HG03103 (cell line): ENCODE measurements around the gene CALML4.

ENCODE experiments used
- ATAC-seq: cut with Tn5 transposase; IDR thresholded peaks from one replicate; pipeline ENCODE4 v1.9.1; 2021; ENCODE audit warnings: low read depth; ENCODE audit not compliant: unreplicated experiment

CALML4 gene

DNA sequence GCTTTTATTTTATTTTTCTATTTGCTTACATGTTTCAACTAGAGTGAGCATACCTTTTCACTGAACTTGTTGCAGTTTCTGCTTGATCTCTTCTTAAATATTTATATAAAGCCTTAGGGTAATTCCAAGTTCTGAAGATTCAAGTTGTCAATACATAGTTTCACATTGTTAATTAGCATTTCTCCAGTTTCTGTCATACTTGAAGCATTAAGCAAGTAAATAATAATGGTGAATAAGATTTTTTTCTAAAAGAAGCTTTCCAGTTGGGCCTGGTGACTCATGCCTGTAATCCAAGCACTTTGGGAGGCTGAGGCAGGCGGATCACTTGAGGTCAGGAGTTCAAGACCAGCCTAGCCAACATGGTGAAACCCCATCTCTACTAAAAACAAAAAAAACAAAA is 53.9 kb downstream of the CALML4 start:
- no peak for ATAC-seq

DNA sequence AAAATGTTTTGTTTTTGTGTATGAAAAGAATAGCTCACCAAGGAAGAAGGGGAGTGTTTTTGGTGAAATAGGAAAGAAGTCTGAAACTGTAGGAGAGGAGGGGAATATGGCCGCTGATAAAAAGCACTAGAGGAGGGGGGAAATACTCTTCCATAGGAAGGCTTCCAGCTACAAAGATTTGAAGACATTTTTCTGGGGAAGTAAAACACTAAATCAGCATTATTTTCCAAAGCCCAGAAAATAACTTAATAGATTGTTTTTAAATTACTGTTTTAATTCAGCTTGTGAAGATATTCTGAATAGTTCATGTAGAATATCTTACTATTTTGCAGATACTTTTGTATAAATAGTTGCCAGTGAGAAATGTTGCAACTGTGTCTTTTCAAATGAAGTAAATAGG is 54.9 kb downstream of the CALML4 start:
- no peak for ATAC-seq

DNA sequence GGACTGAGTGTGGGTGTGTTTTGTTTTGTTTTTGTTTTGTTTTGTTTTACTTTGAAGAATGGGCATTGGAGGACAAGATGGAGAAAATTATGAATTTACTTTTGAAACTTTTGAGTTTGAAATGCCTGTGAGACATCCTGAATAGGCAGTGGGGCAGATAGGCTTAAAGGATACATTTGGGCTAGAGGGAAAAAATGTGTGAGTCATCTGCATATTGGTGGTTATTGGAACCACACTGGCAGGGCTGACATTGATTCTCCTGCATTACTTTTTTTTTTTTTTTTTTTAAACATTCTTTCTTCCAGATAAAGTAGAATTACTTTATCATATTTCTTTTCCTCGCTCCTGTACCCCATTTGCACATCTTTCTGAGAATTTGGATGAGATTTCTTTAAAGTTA is 56.1 kb downstream of the CALML4 start:
- ATAC-seq, result no peak

DNA sequence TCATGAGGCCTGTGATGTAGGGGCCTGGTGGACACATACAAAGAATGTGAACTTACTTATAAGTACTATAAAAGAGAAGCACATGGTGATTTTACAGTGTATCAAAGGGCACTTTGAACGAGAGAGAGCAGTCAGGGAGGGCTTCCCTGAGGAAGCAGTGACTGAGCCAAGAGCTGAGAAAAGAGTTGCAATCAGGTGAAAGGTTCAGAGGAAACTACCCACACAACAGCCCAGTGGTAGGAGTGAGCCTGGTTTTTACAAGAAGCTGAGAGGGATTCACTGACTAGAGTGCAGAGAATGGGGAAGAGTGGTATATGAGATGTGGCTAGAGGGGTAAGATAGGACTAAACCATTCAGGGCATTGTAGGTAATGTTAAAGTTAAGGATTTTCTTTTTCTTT is 57.1 kb downstream of the CALML4 start:
- no peak for ATAC-seq

DNA sequence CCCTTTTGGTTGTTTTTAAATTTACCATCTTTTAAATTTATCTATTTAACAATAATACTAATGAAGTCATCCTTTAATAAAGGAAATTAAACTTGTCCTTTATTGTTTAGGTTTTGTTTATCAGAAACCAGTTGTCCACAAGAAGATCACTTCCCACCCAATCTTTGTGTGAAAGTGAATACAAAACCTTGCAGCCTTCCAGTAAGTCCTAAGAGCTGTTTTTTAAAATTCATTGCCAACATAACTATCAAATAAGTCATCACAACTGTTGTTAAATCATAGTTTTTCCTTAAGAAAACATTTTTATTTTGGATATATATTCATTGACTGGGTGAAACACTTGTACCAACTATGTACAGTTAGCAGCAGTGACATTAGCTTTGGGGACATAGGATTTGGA is 59.4 kb downstream of the CALML4 start:
- ATAC-seq, result no peak

DNA sequence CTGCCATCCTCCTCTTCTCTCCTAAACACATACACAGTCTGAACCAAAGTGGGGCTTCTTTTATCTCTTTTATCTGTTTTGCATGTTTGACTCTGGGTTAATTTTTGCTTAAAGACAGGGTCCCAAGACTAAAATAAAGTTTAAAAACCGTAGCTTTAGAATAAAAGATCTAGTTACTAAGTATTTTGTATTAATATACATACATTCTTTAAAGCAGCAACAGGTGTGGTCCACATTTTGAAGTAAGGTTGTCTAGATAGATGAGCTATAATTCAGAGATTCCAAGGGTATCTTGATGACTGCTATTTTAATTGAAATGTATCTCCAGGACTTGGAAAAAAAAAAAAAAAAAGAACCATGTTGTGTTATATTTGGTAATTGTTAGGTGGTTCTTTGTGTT is 61.3 kb downstream of the CALML4 start:
- no peak for ATAC-seq

DNA sequence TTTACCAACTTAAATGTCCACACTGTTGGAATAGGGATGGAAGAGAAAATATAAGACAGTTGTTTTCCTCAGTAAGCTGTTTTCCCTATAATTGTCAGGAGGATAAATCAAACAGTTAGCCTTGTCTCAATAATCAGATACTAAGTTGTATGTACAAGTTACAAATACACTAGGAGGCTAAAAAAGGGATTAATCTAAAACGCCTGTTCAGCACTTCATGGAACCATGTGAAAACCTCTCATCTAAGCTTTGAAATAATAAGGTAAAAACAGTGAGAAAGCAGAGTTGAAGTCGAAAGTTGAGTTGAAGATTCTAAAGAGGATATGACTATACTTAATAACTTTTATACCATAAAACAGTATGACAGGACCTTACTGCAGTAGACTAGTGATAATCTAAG is 62.0 kb downstream of the CALML4 start:
- no peak for ATAC-seq
